T-cell (primary cell): ENCODE data around the gene GNB4. TPM values are rescaled to one million over a fixed set of nuclear protein-coding genes. Genes with fewer than 3 reads are reported as not detected.

ENCODE experiments used
- ATAC-seq, 4 experiments: fragments of 200-7000 bp in 3 of 4; fragments of 150-1000 bp in 1 of 4; cut with Tn5 transposase; replicated peaks in 1 of 4; 1 replicate in 3 of 4; 2 replicates in 1 of 4; pipeline ENCODE4 v1.10.0; 2021; ENCODE audit warnings: moderate library complexity in 3 of 4, mild to moderate bottlenecking in 2 of 4, moderate number of reproducible peaks in 1 of 4
- CTCF ChIA-PET, 2 donors: fragments of 300-600 bp; sonication (Branson Sonifier 250); formaldehyde crosslinking; loops; one replicate each; lab custom pipeline; 2022; ENCODE audit warnings: antibody characterized with exemption in 2 of 2; lab: Charles Lee
- POLR2A ChIA-PET, 2 donors: fragments of 300-600 bp; sonication (Branson Sonifier 250); formaldehyde crosslinking; loops; one replicate each; lab custom pipeline; 2022; ENCODE audit warnings: antibody characterized with exemption in 2 of 2; lab: Charles Lee
- DNase-seq, 35 experiments: peaks; one replicate each; pipeline versions ENCODE4 v3.0.0 to v3.0.0-alpha.2; 2013 to 2023
- H3K27ac ChIP-seq: one replicate; pipeline ENCODE4 v1.5.1; 2013; ENCODE audit warnings: low read length
- H3K27me3 ChIP-seq, 2 experiments: replicated peaks in 1 of 2; 1 replicate in 1 of 2; 2 replicates in 1 of 2; pipeline versions ENCODE4 v1.6.1 to v1.7.0; 2013; ENCODE audit warnings: low read length in 1 of 2, mixed read lengths in 1 of 2; ENCODE audit not compliant: control insufficient read depth in 2 of 2, insufficient read depth in 2 of 2; ENCODE audit errors: extremely low read depth in 1 of 2
- H3K36me3 ChIP-seq, 2 donors: 1 replicate in 1 of 2; 2 replicates in 1 of 2; pipeline versions ENCODE4 v1.6.1 to v1.7.0; 2013; ENCODE audit warnings: low read length in 1 of 2; ENCODE audit not compliant: control insufficient read depth in 2 of 2, insufficient read depth in 1 of 2; ENCODE audit errors: extremely low read depth in 1 of 2
- H3K4me1 ChIP-seq, 2 experiments: 1 replicate in 1 of 2; 2 replicates in 1 of 2; pipeline versions ENCODE4 v1.6.1 to v1.7.0; 2013; ENCODE audit warnings: low read length in 2 of 2, mixed read lengths in 1 of 2; ENCODE audit not compliant: insufficient read depth in 2 of 2, control insufficient read depth in 1 of 2; ENCODE audit errors: extremely low read depth in 1 of 2
- H3K4me3 ChIP-seq, 2 donors: 1 replicate in 1 of 2; 2 replicates in 1 of 2; pipeline versions ENCODE4 v1.5.1 to v1.7.0; 2013; ENCODE audit warnings: mild to moderate bottlenecking in 2 of 2, low read length in 1 of 2, moderate library complexity in 1 of 2; ENCODE audit not compliant: control insufficient read depth in 1 of 2; ENCODE audit errors: extremely low read depth in 1 of 2
- H3K9me3 ChIP-seq: 2 replicates; pipeline ENCODE4 v1.7.0; 2013
- H3K27ac Mint-ChIP-seq, 2 donors: one replicate each; pipeline ENCODE4 v1.8.0; 2020 to 2021; ENCODE audit warnings: mild to moderate bottlenecking in 2 of 2, mixed read lengths in 2 of 2
- H3K27me3 Mint-ChIP-seq, 2 donors: one replicate each; pipeline ENCODE4 v1.8.0; 2021 to 2022; ENCODE audit warnings: mixed read lengths in 2 of 2
- H3K36me3 Mint-ChIP-seq: one replicate; pipeline ENCODE4 v1.8.0; 2021; ENCODE audit warnings: mixed read lengths
- H3K4me1 Mint-ChIP-seq, 3 donors: one replicate each; pipeline ENCODE4 v1.8.0; 2020 to 2022; ENCODE audit warnings: mixed read lengths in 3 of 3, mild to moderate bottlenecking in 1 of 3
- H3K4me3 Mint-ChIP-seq, 3 donors: one replicate each; pipeline ENCODE4 v1.8.0; 2020 to 2022; ENCODE audit warnings: mild to moderate bottlenecking in 3 of 3, mixed read lengths in 3 of 3, moderate library complexity in 3 of 3
- H3K9me3 Mint-ChIP-seq, 3 donors: one replicate each; pipeline ENCODE4 v1.8.0; 2020 to 2022; ENCODE audit warnings: mixed read lengths in 3 of 3
- WGBS: methylation state at CpG from one replicate; pipeline ENCODE4 v1.1.5; 2013; ENCODE audit warnings: missing lambda C conversion rate; ENCODE audit not compliant: insufficient coverage; 5-methylcytosine and 5-hydroxymethylcytosine counted together
- total RNA-seq, 35 experiments: library from RNA in 6 of 35; stranded (reverse) in 6 of 35; fragments of 120-200 nt in 1 of 35; gene quantifications; one replicate each; pipeline versions ENCODE4 v1.2.1 to v1.2.4 and lab custom pipeline; 2013 to 2026

Gene GNB4
- total RNA-seq, 5 donors from 2014 or later (not counting 1 experiment from before 2014, with no cell fraction given) = 0.26 to 2.7 (median 0.73) TPM

DNA sequence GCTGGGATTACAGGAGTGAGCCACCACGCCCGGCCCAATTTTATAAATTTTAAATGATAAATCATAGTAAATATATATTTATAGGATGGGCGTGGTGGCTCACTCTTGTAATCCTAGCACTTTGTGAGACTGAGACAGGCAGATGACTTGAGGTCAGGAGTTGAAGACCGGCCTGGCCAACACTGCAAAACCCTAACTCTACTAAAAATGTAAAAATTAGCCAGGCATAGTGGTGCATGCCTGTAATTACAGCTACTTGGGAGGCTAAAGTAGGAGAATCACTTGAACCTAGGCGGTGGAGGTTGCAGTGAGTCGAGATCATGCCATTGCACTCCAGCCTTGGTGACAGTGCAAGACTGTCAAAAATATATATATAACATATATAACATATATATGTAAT lies 77.3 kb downstream of the GNB4 start:
- H3K27ac ChIP-seq = no peak overlapping the region
- Mint-ChIP-seq H3K27me3 (no peaks in the 10 kb centered on the region), H3K9me3 (no peaks in the 10 kb centered on the region), H3K4me3 (no peak overlapping the region), H3K36me3 (peaks cover 46% of the 10 kb centered on the region), H3K27ac (no peak overlapping the region), H3K4me1 (no peaks in the 10 kb centered on the region)
- no peaks in the 10 kb centered on the region for H3K27me3 ChIP-seq
- CTCF ChIA-PET = interaction anchor here in 1 of 2 donors (0.7 kb wide), 1 partner anchor 56 kb away, joined by 3 read pairs; no protein-coding TSS in a partner anchor
- DNase-seq (no peak), ATAC-seq (no peak)
- H3K4me1 ChIP-seq = no peaks in the 10 kb centered on the region
- POLR2A ChIA-PET = interaction anchor here (0.5 to 1.0 kb wide), 2 partner anchors 10 to 1233 kb away, joined by 3 read pairs; no protein-coding TSS in a partner anchor
- WGBS = no CpG with 5 or more reads among the region's 6 CpGs
- H3K36me3 ChIP-seq = peaks cover 0 to 43% of the 10 kb centered on the region in 2 donors
- H3K4me3 ChIP-seq = no peak overlapping the region
- no peaks in the 10 kb centered on the region for H3K9me3 ChIP-seq

DNA sequence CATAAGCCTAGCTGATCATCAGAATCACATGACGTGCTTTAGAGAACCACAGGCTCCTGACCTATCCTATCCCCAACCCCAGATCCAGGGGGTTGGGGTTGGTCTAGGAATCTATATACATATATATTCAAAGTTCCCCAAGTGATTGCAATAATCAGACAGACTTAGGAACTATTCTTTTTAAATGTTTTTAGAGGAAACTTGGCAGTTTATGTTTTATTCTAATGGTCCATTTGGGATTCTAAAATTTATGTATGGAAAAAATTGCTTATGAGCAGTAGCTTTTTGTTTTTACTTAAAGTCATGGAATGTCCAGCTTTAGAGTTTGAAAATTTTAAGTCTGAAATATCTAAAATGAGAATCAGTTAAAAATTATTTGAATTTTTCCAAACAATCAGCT lies 81.6 kb downstream of the GNB4 start:
- peaks cover 38% of the 10 kb centered on the region for H3K36me3 Mint-ChIP-seq
- no peaks in the 10 kb centered on the region for H3K27me3 ChIP-seq
- ATAC-seq (no peak), DNase-seq (no peak)
- H3K4me1 Mint-ChIP-seq = no peaks in the 10 kb centered on the region
- H3K4me3 Mint-ChIP-seq = no peak overlapping the region
- H3K4me1 ChIP-seq = no peaks in the 10 kb centered on the region
- CTCF ChIA-PET = interaction anchor here in 1 of 2 donors (0.6 to 0.7 kb wide), 2 partner anchors 253 to 1598 kb away, joined by 5 read pairs; no protein-coding TSS in a partner anchor
- H3K9me3 ChIP-seq = no peaks in the 10 kb centered on the region
- H3K9me3 Mint-ChIP-seq = no peaks in the 10 kb centered on the region
- H3K36me3 ChIP-seq = peaks cover 0 to 51% of the 10 kb centered on the region in 2 donors
- H3K27ac ChIP-seq = no peak overlapping the region
- POLR2A ChIA-PET = no interaction called here
- H3K27ac Mint-ChIP-seq = no peak overlapping the region
- H3K27me3 Mint-ChIP-seq = no peaks in the 10 kb centered on the region
- no peak overlapping the region for H3K4me3 ChIP-seq
- no CpG with 5 or more reads among the region's 1 CpG for WGBS

DNA sequence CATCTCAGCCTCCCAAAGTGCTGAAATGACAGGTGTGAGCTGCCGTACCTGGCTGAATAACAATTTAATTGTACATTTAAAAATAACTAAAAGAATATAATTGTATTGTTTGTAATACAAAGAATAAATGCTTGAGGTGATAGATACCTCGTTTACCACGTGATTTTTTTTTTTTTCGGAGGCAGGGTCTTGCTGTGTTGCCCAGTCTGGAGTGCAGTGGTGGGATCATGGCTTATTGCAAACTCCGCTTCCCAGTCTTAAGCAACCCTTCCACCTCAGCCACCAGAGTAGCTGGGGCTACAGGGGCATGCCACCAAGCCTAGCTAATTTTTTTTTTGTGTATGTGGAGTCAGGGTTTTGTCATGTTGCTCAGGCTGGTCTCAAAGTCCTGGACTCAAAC lies 87.9 kb downstream of the GNB4 start:
- POLR2A ChIA-PET = interaction anchor here in 1 of 2 donors (1.1 kb wide), 1 partner anchor 10 kb away, joined by 3 read pairs; no protein-coding TSS in a partner anchor

GRCh38 chr3:179355996-179356395 lies 95.3 kb downstream of the GNB4 start:
- Mint-ChIP-seq H3K4me3 (no peak overlapping the region), H3K27ac (no peak overlapping the region), H3K9me3 (no peaks in the 10 kb centered on the region), H3K36me3 (peaks cover 67% of the 10 kb centered on the region), H3K4me1 (peaks cover 20 to 26% (median 25%) of the 10 kb centered on the region in 3 donors), H3K27me3 (no peaks in the 10 kb centered on the region)
- no CpG with 5 or more reads among the region's 1 CpG for WGBS
- peaks cover 10 to 82% of the 10 kb centered on the region in 2 donors for H3K36me3 ChIP-seq
- no peaks in the 10 kb centered on the region for H3K27me3 ChIP-seq
- no peak overlapping the region for H3K27ac ChIP-seq
- no peak for DNase-seq
- no peak for ATAC-seq
- H3K4me1 ChIP-seq = no peaks in the 10 kb centered on the region
- ChIA-PET POLR2A (no interaction called here), CTCF (no interaction called here)
- H3K4me3 ChIP-seq = no peak overlapping the region
- no peaks in the 10 kb centered on the region for H3K9me3 ChIP-seq

More for the DNA sequence above, 87.9 kb downstream of the GNB4 start:
- H3K27ac ChIP-seq = no peak overlapping the region
- no peak overlapping the region for H3K27ac Mint-ChIP-seq
- H3K27me3 ChIP-seq = no peaks in the 10 kb centered on the region
- H3K4me3 Mint-ChIP-seq = no peak overlapping the region
- peaks cover 7 to 75% of the 10 kb centered on the region in 2 donors for H3K36me3 ChIP-seq
- no peak for ATAC-seq
- no peak for DNase-seq
- peaks cover 43% of the 10 kb centered on the region for H3K36me3 Mint-ChIP-seq
- CTCF ChIA-PET = interaction anchor here in 1 of 2 donors (0.9 kb wide), 1 partner anchor 348 kb away, joined by 3 read pairs; no protein-coding TSS in a partner anchor
- no peak overlapping the region for H3K4me3 ChIP-seq
- H3K4me1 ChIP-seq = no peaks in the 10 kb centered on the region
- H3K4me1 Mint-ChIP-seq = no peaks in the 10 kb centered on the region
- H3K9me3 ChIP-seq = no peaks in the 10 kb centered on the region
- H3K9me3 Mint-ChIP-seq = no peaks in the 10 kb centered on the region
- WGBS = no CpG with 5 or more reads among the region's 5 CpGs
- H3K27me3 Mint-ChIP-seq = no peaks in the 10 kb centered on the region

DNA sequence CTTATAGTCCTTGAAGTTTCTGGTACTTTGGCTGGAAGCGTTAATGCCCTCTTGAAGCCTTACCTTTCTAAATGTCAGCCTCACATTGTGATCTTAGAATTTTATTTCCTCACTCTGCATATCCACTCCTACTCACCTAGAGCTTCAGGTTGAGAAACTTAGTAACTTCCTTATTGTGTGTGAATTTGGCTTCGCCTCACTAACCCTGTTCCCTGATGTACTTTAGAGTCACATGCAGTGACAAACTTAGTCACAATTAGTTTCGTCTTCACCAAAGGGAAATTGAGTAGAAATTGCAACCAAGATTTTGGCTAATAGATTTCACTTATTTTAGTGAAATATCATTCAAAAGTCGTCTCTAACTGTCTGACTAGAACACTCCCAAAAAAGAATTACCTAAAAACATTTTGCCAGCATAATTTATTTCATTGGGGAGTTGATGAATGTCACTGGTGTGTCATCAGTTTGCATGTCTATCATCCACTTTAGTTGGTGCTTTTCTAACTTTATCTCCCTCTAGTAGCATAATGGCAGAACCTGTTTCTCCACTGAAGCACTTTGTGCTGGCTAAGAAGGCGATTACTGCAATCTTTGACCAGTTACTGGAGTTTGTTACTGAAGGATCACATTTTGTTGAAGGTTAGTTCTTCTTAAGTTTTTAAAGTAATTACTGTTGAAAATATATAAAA lies 102.8 kb downstream of the GNB4 start:
- ChIA-PET CTCF (interaction anchor here (0.5 to 1.3 kb wide), 3 partner anchors 11 to 257 kb away, joined by 3 to 4 read pairs (median 3); no protein-coding TSS in a partner anchor), POLR2A (interaction anchor here in 1 of 2 donors (1.0 kb wide), 1 partner anchor 256 kb away, joined by 3 read pairs; the partner anchor contains the start of genes MRPL47 and NDUFB5)
- H3K36me3 Mint-ChIP-seq = peaks cover 16% of the 10 kb centered on the region
- no peaks in the 10 kb centered on the region for H3K9me3 Mint-ChIP-seq
- no peaks in the 10 kb centered on the region for H3K27me3 Mint-ChIP-seq
- peak overlapping the region; percentile 88 to 97 for H3K4me3 ChIP-seq
- no peaks in the 10 kb centered on the region for H3K9me3 ChIP-seq
- no peak overlapping the region for H3K27ac ChIP-seq
- WGBS = no CpG with 5 or more reads among the region's 5 CpGs
- H3K4me1 ChIP-seq = peaks cover 10 to 27% of the 10 kb centered on the region in 2 experiments
- DNase-seq (peak in 1 of 35 experiments; percentile 22), ATAC-seq (no peak)
- H3K4me1 Mint-ChIP-seq = peaks cover 17 to 36% (median 33%) of the 10 kb centered on the region in 3 donors
- H3K27me3 ChIP-seq = no peaks in the 10 kb centered on the region
- peak overlapping the region; percentile 25 to 68 for H3K27ac Mint-ChIP-seq
- peaks cover 0 to 24% of the 10 kb centered on the region in 2 donors for H3K36me3 ChIP-seq
- peak overlapping the region; percentile 98 to 99 (median 98) for H3K4me3 Mint-ChIP-seq

GRCh38 chr3:179347345-179348194 lies 103.7 kb downstream of the GNB4 start, which contains the start of gene MFN1:
MFN1 (plus strand) TSS chr3:179347709; CDS start chr3:179348852, 1,143 bp downstream.
- peaks cover 17 to 34% (median 33%) of the 10 kb centered on the region in 3 donors for H3K4me1 Mint-ChIP-seq
- no peaks in the 10 kb centered on the region for H3K9me3 ChIP-seq
- peak within 1 kb of the TSS; percentile 88 to 97 for H3K4me3 ChIP-seq
- H3K27ac ChIP-seq = peak within 1 kb of the TSS; percentile 68
- H3K36me3 Mint-ChIP-seq = peaks cover 11% of the 10 kb centered on the region
- ChIA-PET POLR2A (interaction anchor here in 1 of 2 donors (0.6 to 0.8 kb wide), 2 partner anchors 23 to 311 kb away, joined by 4 to 9 read pairs; no protein-coding TSS in a partner anchor), CTCF (interaction anchor here in 1 of 2 donors (1.3 to 1.4 kb wide), 2 partner anchors 24 to 258 kb away, joined by 4 to 6 read pairs; no protein-coding TSS in a partner anchor)
- H3K9me3 Mint-ChIP-seq = no peaks in the 10 kb centered on the region
- H3K27me3 ChIP-seq = no peaks in the 10 kb centered on the region
- H3K4me3 Mint-ChIP-seq = peak within 1 kb of the TSS; percentile 98 to 99 (median 98)
- peak; percentile 71 to 94 (median 87) for DNase-seq
- H3K27ac Mint-ChIP-seq = peak within 1 kb of the TSS; percentile 93 to 98
- H3K36me3 ChIP-seq = peaks cover 0 to 19% of the 10 kb centered on the region in 2 donors
- H3K4me1 ChIP-seq = peaks cover 10 to 27% of the 10 kb centered on the region in 2 experiments
- H3K27me3 Mint-ChIP-seq = no peaks in the 10 kb centered on the region
- peak; percentile 98 to 99 (median 99) for ATAC-seq
- WGBS = under 1% methylated on average over 46 of the region's 63 CpGs
